Measurements from ENCODE around the gene COL28A1. TPM values are rescaled to one million over a fixed set of nuclear protein-coding genes. Genes with fewer than 3 reads are reported as not detected.

The COL28A1 gene
- total and polyA plus RNA-seq, 12 donors = 0.35 to 8.1 (median 1.5) TPM

DNA sequence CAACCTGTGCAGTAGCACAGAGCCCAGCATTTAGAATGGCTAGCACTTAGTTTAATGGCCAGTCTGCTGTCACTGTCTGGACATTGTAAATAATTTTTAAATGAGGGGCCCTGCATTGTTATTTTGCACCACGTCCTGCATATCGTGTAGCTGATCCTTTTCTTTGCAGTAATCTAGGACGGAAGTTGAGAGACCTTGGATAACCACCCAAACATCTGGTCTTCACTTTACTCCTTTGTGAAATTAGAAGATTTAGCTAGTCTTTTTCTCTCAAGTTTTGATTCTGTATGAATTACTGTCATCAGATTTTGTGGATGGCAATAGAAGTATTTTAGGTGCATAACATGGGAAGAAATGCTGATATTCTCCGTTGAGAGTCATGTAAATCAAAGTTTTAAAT lies 32.9 kb upstream of the COL28A1 start:
- ATAC-seq (no peak), DNase-seq (no peak)
- intact Hi-C loops (cut with DNase I) = loop anchor here in 2 of 10 donors (5.0 to 10.0 kb wide), 2 partner anchors 74 to 314 kb away; partner anchors contain the start of gene UMAD1 (in 1 of the 2)
- Histone ChIP-seq H3K4me3 (peak overlapping the region in 3 of 10 donors; percentile 89 to 97 (median 90)), H3K4me1 (peaks cover 8 to 52% (median 19%) of the 10 kb centered on the region in 9 donors), H3K9me3 (no peaks in the 10 kb centered on the region), H3K27ac (peak overlapping the region in 1 of 10 donors; percentile 97), H3K36me3 (peaks cover 0 to 17% (median 0%) of the 10 kb centered on the region in 9 donors), H3K27me3 (no peaks in the 10 kb centered on the region)
- WGBS, 2 donors = 79 to 80% methylated on average over 4 of the region's 4 CpGs
- TF ChIP-seq, protein P1, sequence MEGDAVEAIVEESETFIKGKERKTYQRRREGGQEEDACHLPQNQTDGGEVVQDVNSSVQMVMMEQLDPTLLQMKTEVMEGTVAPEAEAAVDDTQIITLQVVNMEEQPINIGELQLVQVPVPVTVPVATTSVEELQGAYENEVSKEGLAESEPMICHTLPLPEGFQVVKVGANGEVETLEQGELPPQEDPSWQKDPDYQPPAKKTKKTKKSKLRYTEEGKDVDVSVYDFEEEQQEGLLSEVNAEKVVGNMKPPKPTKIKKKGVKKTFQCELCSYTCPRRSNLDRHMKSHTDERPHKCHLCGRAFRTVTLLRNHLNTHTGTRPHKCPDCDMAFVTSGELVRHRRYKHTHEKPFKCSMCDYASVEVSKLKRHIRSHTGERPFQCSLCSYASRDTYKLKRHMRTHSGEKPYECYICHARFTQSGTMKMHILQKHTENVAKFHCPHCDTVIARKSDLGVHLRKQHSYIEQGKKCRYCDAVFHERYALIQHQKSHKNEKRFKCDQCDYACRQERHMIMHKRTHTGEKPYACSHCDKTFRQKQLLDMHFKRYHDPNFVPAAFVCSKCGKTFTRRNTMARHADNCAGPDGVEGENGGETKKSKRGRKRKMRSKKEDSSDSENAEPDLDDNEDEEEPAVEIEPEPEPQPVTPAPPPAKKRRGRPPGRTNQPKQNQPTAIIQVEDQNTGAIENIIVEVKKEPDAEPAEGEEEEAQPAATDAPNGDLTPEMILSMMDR (IDR thresholded peaks at IDR 0.05) = no peak

DNA sequence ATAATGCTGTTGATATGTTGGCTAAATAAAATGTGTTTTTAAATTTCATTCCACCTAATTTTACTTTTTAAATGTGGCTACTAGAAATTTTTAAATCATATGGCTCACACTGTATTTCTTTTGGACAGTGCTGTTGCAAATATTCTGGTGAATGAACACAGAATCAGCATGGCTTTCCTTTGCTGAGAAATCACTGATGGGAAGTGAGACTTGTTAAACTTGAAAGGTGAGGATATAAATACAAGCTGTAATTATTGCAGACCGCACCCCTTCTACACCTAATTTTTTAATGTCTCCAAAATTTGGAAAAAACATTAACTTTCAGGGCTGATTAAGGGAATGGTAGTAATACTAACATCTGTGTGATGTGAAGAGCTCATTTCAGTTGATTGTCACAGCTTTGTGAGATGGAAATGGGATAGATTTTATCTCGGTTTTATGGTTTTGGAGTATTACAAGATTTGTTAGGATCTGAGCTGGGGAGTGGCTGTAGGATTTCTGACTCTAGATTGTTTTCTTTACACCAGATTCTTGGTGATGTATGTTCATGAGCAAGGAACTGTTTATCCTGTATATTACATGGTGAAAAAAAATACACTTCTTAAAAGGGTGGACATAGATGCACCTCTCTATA lies 32.3 kb upstream of the COL28A1 start:
- peaks cover 8 to 52% (median 19%) of the 10 kb centered on the region in 9 donors for H3K4me1 ChIP-seq
- no peaks in the 10 kb centered on the region for H3K27me3 ChIP-seq
- TF ChIP-seq, protein P1 (IDR thresholded peaks at IDR 0.05) = no peak
- ATAC-seq = no peak
- H3K9me3 ChIP-seq = no peaks in the 10 kb centered on the region
- no peak for DNase-seq
- peaks cover 0 to 12% (median 0%) of the 10 kb centered on the region in 9 donors for H3K36me3 ChIP-seq
- WGBS, 2 donors = 73 to 76% methylated on average over 2 of the region's 2 CpGs
- peak overlapping the region in 4 of 10 donors; percentile 92 to 97 (median 95) for H3K27ac ChIP-seq
- intact Hi-C loops (cut with DNase I) = loop anchor here in 3 of 10 donors (2.0 to 10.0 kb wide), 3 partner anchors 73 to 313 kb away; partner anchors contain the start of gene UMAD1 (in 2 of the 3)
- peak overlapping the region in 9 of 10 donors; percentile 63 to 97 (median 85) for H3K4me3 ChIP-seq

DNA sequence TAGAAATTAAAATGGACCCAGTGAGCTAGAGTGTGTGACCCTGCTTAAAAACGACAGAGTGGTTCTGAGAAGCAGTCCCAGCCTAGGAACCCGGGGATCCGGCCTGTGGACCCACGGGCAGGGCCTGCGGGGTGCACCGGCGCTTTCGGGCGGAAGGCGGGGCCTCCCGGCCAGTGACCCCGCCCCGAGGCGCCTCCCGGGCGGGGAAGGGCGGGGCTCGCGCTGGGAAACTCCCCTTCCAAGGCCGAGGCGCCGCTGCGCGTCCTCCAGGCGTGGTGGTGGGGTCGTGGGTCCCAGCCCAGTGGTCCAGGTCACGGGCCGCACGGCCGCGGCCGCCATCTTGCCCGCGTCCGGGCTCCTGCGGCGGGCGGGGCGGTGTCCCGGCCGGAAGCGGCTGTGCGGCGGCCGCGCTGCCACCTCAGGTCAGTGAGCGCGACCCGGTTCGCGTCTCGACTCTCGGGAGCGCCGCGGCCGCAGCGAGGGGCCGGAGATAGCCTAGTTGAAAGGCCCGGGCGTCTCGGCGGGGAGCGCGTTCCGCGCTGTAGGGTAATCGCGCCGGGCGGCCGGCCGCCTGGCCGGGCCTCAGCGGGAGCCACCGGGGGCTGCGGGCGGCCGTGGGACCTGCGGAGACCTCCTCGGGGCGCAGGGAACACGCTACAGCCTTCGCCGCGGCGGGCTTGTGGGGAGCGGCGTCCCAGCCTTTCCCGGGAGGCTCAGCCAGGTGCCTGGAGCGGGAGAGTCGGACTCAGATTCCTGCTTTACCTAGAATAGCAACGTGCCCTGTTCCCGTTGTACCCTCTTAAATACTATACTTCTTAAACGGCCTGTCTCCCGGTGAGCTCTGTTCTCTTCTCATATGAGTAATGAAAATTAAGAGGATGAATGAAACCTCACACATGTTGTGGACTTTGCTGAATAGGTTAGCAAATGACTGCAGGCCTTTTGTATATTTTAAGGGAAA lies 31.3 kb upstream of the COL28A1 start, which contains the start of gene MIOS:
Gene MIOS (plus strand): TSS at position 234 of the 961 bp plus-strand sequence. CDS start 5,592 bp downstream, outside the sequence.
- Histone ChIP-seq H3K36me3 (peaks cover 0 to under 1% (median 0%) of the 10 kb centered on the region in 9 donors), H3K4me3 (peak within 1 kb of the TSS; percentile 63 to 97 (median 82)), H3K9me3 (no peaks in the 10 kb centered on the region), H3K27me3 (no peaks in the 10 kb centered on the region), H3K27ac (peak within 1 kb of the TSS; percentile 48 to 97 (median 94)), H3K4me1 (peaks cover 8 to 52% (median 19%) of the 10 kb centered on the region in 9 donors)
- peak; percentile 87 to 92 for DNase-seq
- intact Hi-C loops (cut with DNase I) = loop anchor here in 3 of 10 donors (1.0 to 10.0 kb wide), 4 partner anchors 74 to 401 kb away; partner anchors contain the start of genes UMAD1 (in 2 of the 3) and GLCCI1 (in 1 of the 3)
- TF ChIP-seq, protein P1 (IDR thresholded peaks at IDR 0.05) = peak in 1 of 9 donors; percentile 15
- 0% methylated on average over 86 to 96 of the region's 96 CpGs for WGBS, 2 donors
- ATAC-seq = peak; percentile 95 to 98 (median 97)

Data from heart right ventricle (tissue), 16 donors.